Gastroesophageal sphincter (tissue), 3 donors: ENCODE results near the gene PLOD1.
A peak's percentile ranks its signal among the peaks of the same experiment; 100 is the strongest.

Experiments
- EP300 ChIP-seq: sonication (generic); formaldehyde crosslinking; IDR thresholded peaks from one replicate; pipeline ENCODE4 v1.6.1; 2017; ENCODE audit warnings: antibody characterized with exemption, mild to moderate bottlenecking
- POLR2A ChIP-seq, 2 donors: fragments of 450-650 bp; IDR thresholded peaks; one replicate each; pipeline ENCODE4 v1.6.1; 2017; ENCODE audit warnings: antibody characterized with exemption in 2 of 2, mild to moderate bottlenecking in 2 of 2, moderate library complexity in 1 of 2
- TF ChIP-seq, protein P1 (sequence below), 4 experiments: fragments of 200-600 bp in 2 of 4; fragments of 450-650 bp in 2 of 4; sonication (generic) in 1 of 4; IDR thresholded peaks; one replicate each; pipeline ENCODE4 v1.5.1; 2017 to 2019; ENCODE audit warnings: antibody characterized with exemption in 4 of 4, mild to moderate bottlenecking in 2 of 4, moderate library complexity in 2 of 4

DNA sequence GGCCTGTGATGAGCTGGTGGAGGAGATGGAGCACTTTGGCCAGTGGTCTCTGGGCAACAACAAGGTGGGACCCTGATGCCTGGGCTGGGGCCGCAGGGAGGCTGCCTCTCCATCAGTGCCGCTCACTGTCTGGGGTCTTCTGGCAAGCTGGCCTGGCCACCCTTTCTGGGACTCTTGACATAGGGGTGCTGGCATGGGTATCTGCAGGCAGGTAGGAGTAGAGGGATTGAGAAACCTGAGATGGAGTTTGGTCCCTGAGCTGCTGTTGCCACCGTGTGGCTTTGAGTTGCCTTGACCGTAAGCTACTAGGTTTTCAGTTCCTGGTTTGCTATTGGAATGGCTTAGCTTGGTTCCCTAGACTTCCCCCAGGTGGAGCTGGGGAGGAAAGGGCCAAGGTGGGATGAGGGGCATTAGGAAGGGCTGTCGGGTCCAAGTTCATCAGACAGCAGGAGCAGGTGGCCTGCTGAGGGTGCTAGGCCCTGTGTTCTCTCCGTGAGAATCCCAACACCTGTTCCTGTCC is 32.6 kb downstream of the PLOD1 start:
- TF ChIP-seq, protein P1, sequence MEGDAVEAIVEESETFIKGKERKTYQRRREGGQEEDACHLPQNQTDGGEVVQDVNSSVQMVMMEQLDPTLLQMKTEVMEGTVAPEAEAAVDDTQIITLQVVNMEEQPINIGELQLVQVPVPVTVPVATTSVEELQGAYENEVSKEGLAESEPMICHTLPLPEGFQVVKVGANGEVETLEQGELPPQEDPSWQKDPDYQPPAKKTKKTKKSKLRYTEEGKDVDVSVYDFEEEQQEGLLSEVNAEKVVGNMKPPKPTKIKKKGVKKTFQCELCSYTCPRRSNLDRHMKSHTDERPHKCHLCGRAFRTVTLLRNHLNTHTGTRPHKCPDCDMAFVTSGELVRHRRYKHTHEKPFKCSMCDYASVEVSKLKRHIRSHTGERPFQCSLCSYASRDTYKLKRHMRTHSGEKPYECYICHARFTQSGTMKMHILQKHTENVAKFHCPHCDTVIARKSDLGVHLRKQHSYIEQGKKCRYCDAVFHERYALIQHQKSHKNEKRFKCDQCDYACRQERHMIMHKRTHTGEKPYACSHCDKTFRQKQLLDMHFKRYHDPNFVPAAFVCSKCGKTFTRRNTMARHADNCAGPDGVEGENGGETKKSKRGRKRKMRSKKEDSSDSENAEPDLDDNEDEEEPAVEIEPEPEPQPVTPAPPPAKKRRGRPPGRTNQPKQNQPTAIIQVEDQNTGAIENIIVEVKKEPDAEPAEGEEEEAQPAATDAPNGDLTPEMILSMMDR (IDR thresholded peaks at IDR 0.05), result peak in 3 of 4 experiments; percentile 28 to 47 (median 44)
- no peak for TF ChIP-seq EP300
- no peak for TF ChIP-seq POLR2A (IDR thresholded peaks at IDR 0.05)
